Measurements from ENCODE around the gene ZNF148. TPM values are rescaled to one million over a fixed set of nuclear protein-coding genes. Genes with fewer than 3 reads are reported as not detected.

The ZNF148 gene
- polyA plus RNA-seq, 1 experiment = 43.5 TPM

DNA sequence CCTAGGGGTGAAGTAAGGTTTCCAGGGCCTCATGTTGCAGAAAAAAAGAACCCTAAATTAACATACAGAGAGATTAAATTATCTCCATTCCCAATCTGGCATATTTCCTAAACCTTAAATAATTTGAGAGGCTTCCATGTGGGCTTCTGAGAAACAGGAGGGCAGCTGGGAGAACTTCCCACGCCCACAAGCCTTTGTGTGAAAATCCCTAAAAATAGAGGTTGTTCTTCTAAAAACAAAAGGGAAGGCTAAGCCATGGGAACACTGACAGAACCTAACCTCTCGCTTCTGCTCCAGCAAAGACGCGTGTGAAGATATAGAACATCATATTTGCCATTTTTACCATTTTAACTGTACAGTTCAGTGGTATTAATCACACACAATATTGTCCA lies 161.8 kb downstream of the ZNF148 start:
- peaks cover 20% of the 10 kb centered on the region for H3K27me3 ChIP-seq (ENCODE audit: control insufficient read depth, insufficient read depth, low read length)
- ChIA-PET CTCF (no interaction called here), POLR2A (no interaction called here)
- H3K27ac ChIP-seq (ENCODE audit: low read depth, low read length) = no peak overlapping the region
- H3K4me3 ChIP-seq (ENCODE audit: low read depth, low read length) = no peak overlapping the region
- no peaks in the 10 kb centered on the region; the same call in 1 of the 2 replicates for H3K9me3 ChIP-seq (ENCODE audit: control insufficient read depth, insufficient read depth, low read length)
- no peak for DNase-seq (ENCODE audit: low read depth, low spot score)
- TF ChIP-seq, protein P1, sequence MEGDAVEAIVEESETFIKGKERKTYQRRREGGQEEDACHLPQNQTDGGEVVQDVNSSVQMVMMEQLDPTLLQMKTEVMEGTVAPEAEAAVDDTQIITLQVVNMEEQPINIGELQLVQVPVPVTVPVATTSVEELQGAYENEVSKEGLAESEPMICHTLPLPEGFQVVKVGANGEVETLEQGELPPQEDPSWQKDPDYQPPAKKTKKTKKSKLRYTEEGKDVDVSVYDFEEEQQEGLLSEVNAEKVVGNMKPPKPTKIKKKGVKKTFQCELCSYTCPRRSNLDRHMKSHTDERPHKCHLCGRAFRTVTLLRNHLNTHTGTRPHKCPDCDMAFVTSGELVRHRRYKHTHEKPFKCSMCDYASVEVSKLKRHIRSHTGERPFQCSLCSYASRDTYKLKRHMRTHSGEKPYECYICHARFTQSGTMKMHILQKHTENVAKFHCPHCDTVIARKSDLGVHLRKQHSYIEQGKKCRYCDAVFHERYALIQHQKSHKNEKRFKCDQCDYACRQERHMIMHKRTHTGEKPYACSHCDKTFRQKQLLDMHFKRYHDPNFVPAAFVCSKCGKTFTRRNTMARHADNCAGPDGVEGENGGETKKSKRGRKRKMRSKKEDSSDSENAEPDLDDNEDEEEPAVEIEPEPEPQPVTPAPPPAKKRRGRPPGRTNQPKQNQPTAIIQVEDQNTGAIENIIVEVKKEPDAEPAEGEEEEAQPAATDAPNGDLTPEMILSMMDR (IDR thresholded peaks at IDR 0.05; ENCODE audit: low read depth, low read length) = no peak

DNA sequence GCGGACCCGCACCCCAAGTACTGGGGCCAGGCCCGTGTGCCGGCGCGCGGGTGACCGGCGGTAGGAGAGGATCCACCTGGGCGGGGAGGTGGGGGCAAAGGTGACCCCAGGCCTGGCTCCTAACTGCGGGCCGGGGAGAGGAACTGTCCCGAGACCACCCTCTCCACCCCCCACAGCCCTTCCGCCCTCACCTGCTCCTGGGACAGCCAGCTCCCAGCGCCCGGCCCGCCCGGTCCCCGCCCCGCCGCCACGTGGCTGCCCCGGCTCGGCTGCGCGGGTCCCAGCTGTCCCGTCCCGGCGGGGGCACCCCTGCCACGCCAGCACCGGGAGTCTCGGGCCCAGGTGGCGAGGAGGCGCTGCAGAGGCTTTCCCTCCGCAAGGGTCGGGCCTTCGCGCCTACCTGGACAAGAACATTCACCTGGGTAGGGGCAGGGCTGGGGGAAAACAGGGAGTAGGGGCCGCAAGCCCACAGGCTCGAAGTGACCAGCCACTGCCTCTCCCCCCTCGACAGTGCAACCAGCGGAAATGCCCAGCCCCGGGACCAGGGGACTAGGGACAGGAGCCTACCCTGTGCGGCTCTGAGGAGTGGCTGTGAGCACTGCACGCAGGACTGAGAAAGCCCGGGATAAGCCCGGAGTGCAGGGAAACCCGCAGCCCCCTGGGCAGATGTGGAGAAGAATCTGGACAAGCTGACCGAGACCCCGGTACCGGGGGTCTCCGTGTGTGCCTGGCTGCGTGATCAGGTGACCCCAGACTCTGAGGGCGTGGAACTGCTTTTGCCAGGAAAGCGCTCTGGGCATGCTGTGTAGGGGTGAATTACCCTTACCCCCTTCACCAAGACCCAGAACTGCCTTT lies 162.4 kb downstream of the ZNF148 start, which contains the start of gene SLC12A8:
SLC12A8 (minus strand) TSS at position 240 of the 855 bp plus-strand sequence. CDS start 1,399 bp downstream, outside the sequence.
- TF ChIP-seq, protein P1 (IDR thresholded peaks at IDR 0.05; ENCODE audit: low read depth, low read length) = no peak
- no peak for DNase-seq (ENCODE audit: low read depth, low spot score)
- H3K9me3 ChIP-seq (ENCODE audit: control insufficient read depth, insufficient read depth, low read length) = no peaks in the 10 kb centered on the region; the same call in 1 of the 2 replicates
- peaks cover 20% of the 10 kb centered on the region for H3K27me3 ChIP-seq (ENCODE audit: control insufficient read depth, insufficient read depth, low read length)
- peak within 1 kb of the TSS; percentile 50 for H3K4me3 ChIP-seq (ENCODE audit: low read depth, low read length)
- ChIA-PET POLR2A (no interaction called here), CTCF (interaction anchor here (1.2 kb wide), 1 partner anchor 10 kb away, joined by 4 read pairs; no protein-coding TSS in a partner anchor)
- H3K27ac ChIP-seq (ENCODE audit: low read depth, low read length) = no peak within 1 kb of the TSS

DNA sequence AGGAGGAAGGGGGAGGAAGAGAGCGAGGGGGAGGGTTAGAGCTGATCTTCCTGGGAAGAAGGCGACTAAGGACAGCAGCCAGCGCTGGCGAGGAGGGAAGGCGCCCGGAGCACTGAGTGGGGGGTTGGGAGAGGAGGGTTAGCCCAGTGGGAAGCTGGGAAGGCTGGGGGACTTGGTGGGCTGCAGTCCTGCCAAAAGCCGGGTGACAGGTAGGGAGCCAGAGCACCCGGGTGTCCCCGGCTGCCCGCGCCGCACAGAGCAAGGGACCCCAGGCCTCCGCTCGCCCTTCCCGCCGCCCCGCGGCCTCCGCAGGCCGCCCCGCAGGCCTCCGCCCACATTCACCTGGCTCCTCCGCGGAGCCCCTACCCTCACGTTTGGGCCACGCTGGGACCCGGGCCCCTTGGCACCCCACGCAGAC lies 163.0 kb downstream of the ZNF148 start:
- no peaks in the 10 kb centered on the region; the same call in 1 of the 2 replicates for H3K9me3 ChIP-seq (ENCODE audit: control insufficient read depth, insufficient read depth, low read length)
- POLR2A ChIA-PET = no interaction called here
- DNase-seq (ENCODE audit: low read depth, low spot score) = no peak
- H3K27me3 ChIP-seq (ENCODE audit: control insufficient read depth, insufficient read depth, low read length) = peaks cover 20% of the 10 kb centered on the region
- CTCF ChIA-PET = interaction anchor here (1.2 kb wide), 1 partner anchor 9 kb away, joined by 4 read pairs; no protein-coding TSS in a partner anchor
- H3K4me3 ChIP-seq (ENCODE audit: low read depth, low read length) = peak overlapping the region; percentile 50
- TF ChIP-seq, protein P1 (IDR thresholded peaks at IDR 0.05; ENCODE audit: low read depth, low read length) = no peak
- H3K27ac ChIP-seq (ENCODE audit: low read depth, low read length) = no peak overlapping the region

DNA sequence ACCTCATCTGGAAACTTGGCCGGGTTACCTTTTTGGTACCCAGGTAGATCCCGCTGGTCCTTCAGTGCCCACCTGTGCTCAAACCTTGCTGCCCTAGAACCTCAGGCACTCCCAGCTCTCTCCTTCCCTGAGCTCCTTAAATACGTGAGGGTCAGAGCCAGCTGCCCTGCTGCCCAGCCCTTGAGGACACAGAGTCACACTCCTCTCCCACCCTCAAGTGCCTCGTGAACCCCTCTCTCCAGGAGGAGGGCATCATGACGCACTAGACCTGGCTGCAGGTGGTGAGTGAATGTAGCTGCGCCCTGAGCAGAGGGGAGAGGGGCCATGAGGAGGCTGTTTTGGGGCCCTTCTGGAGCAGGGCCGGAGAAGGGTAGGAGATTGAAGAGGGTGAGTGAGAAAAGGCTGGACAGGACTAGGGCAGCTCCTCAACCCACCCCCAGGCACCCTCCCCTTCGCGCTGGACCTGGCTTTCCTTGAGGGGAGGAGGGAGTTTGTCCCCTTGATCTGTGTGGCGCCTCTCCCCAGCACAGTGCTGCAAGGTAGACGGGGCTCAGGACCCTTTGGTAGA lies 163.5 kb downstream of the ZNF148 start:
- CTCF ChIA-PET = interaction anchor here (1.2 kb wide), 1 partner anchor 9 kb away, joined by 4 read pairs; no protein-coding TSS in a partner anchor
- POLR2A ChIA-PET = no interaction called here
- TF ChIP-seq, protein P1 (IDR thresholded peaks at IDR 0.05; ENCODE audit: low read depth, low read length) = no peak
- Histone ChIP-seq H3K27ac (ENCODE audit: low read depth, low read length) (no peak overlapping the region), H3K4me3 (ENCODE audit: low read depth, low read length) (no peak overlapping the region), H3K9me3 (ENCODE audit: control insufficient read depth, insufficient read depth, low read length) (no peaks in the 10 kb centered on the region; the same call in 1 of the 2 replicates), H3K27me3 (ENCODE audit: control insufficient read depth, insufficient read depth, low read length) (peaks cover 20% of the 10 kb centered on the region)
- DNase-seq (ENCODE audit: low read depth, low spot score) = no peak

All from AG04450 (cell line).